DND-41 (cell line): Measurements from ENCODE around the gene RHCE.
"Not testable (repeated sequence)": the region's sequence is repeated elsewhere in the genome, so short reads cannot be mapped to it uniquely, and the experiment has no call there.

Experiments used
- ATAC-seq: fragments of 200-7000 bp; cut with Tn5 transposase; 3 replicates; pipeline ENCODE4 v1.9.1; 2021; ENCODE audit warnings: low read depth; ENCODE audit not compliant: insufficient read depth
- DNase-seq: peaks from one replicate; pipeline ENCODE4 v3.0.0-alpha.2; 2020
- H2AFZ ChIP-seq: 2 replicates; pipeline ENCODE4 v1.6.0; 2012; ENCODE audit warnings: low read depth, low read length
- H3K27ac ChIP-seq: 2 replicates; pipeline ENCODE4 v1.5.1; 2012; ENCODE audit warnings: low read length, inconsistent platforms
- H3K27me3 ChIP-seq: fragments of 200-600 bp; sonication (generic); 2 replicates; pipeline ENCODE4 v1.6.0; 2012; ENCODE audit warnings: low read length, mild to moderate bottlenecking, inconsistent platforms; ENCODE audit not compliant: insufficient read depth, poor library complexity
- H3K36me3 ChIP-seq: 2 replicates; pipeline ENCODE4 v1.5.1; 2012; ENCODE audit warnings: low read length, inconsistent platforms; ENCODE audit not compliant: insufficient read depth
- H3K4me1 ChIP-seq: 2 replicates; pipeline ENCODE4 v1.5.1; 2012; ENCODE audit warnings: mild to moderate bottlenecking, low read length; ENCODE audit not compliant: insufficient read depth
- H3K4me2 ChIP-seq: 2 replicates; pipeline ENCODE4 v1.6.0; 2012; ENCODE audit warnings: mild to moderate bottlenecking, moderate library complexity, low read length, inconsistent platforms; ENCODE audit not compliant: insufficient read depth
- H3K4me3 ChIP-seq, 2 experiments: fragments of 200-600 bp in 1 of 2; shearing (Covaris generic) in 1 of 2; 2 replicates each; pipeline ENCODE4 v1.5.1; 2012 to 2016; ENCODE audit warnings: inconsistent platforms in 2 of 2, low read length in 2 of 2, mild to moderate bottlenecking in 2 of 2, low read depth in 1 of 2, moderate library complexity in 1 of 2
- H3K79me2 ChIP-seq: 2 replicates; pipeline ENCODE4 v1.6.0; 2012; ENCODE audit warnings: low read length, inconsistent platforms; ENCODE audit not compliant: insufficient read depth
- H3K9ac ChIP-seq: 2 replicates; pipeline ENCODE4 v1.6.0; 2012; ENCODE audit warnings: low read depth, mild to moderate bottlenecking, inconsistent platforms, low read length, moderate library complexity
- H3K9me3 ChIP-seq: 2 replicates; pipeline ENCODE4 v1.5.1; 2012; ENCODE audit warnings: low read length, moderate library complexity, mild to moderate bottlenecking, inconsistent platforms; ENCODE audit not compliant: insufficient read depth, severe bottlenecking
- H4K20me1 ChIP-seq: 2 replicates; pipeline ENCODE4 v1.6.0; 2012; ENCODE audit warnings: low read length; ENCODE audit not compliant: insufficient read depth
- EZH2 ChIP-seq: IDR thresholded peaks from 3 replicates; pipeline ENCODE4 v1.6.1; 2012; ENCODE audit warnings: borderline replicate concordance, low read depth, mild to moderate bottlenecking, moderate library complexity, low read length, inconsistent platforms; ENCODE audit not compliant: severe bottlenecking
- TF ChIP-seq, protein P1 (sequence below): IDR thresholded peaks from 2 replicates; pipeline ENCODE4 v1.5.1; 2012; ENCODE audit warnings: borderline replicate concordance, low read length, moderate library complexity, mild to moderate bottlenecking; ENCODE audit not compliant: poor library complexity, severe bottlenecking; ENCODE audit errors: extremely low read depth

Gene RHCE

DNA sequence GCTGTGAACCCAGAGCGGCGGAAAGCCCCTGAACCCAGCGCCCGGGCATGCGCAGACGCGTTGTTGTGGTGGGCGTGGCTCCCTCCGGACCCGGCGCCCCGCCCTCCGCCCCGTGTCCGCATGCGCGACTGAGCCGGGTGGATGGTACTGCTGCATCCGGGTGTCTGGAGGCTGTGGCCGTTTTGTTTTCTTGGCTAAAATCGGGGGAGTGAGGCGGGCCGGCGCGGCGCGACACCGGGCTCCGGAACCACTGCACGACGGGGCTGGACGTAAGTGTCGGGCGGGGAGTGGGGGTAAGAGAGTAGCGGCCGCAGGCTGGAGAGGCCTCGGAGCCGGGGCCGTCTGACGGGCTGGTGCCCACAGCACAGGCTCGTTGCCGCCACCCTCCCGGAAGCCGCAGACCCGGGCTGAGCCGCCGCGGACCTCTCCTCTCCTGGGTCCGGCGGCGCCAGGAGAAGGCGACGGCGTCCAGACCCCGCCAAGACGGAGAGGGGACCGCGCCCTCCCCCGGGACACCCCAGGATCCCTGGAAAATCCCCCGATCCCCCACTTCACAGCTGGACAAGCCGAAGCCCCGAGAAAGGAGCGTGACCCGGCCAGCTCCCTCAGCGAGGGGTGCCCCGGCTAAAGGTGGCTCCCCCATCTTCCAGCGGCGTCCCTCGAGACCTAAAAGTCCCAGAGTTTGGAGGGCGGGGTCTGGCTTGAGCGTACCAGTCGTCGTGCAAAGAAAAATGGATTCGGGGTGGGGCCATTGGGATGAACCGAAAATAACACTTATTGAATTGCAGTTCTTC lies 82.2 kb downstream of the RHCE start, which contains the start of gene TMEM50A:
TSS of gene TMEM50A (plus strand) at position 147 of the 794 bp plus-strand sequence. CDS start 2,153 bp downstream, outside the sequence.
- TF ChIP-seq, protein P1, sequence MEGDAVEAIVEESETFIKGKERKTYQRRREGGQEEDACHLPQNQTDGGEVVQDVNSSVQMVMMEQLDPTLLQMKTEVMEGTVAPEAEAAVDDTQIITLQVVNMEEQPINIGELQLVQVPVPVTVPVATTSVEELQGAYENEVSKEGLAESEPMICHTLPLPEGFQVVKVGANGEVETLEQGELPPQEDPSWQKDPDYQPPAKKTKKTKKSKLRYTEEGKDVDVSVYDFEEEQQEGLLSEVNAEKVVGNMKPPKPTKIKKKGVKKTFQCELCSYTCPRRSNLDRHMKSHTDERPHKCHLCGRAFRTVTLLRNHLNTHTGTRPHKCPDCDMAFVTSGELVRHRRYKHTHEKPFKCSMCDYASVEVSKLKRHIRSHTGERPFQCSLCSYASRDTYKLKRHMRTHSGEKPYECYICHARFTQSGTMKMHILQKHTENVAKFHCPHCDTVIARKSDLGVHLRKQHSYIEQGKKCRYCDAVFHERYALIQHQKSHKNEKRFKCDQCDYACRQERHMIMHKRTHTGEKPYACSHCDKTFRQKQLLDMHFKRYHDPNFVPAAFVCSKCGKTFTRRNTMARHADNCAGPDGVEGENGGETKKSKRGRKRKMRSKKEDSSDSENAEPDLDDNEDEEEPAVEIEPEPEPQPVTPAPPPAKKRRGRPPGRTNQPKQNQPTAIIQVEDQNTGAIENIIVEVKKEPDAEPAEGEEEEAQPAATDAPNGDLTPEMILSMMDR = no peak
- no peak for TF ChIP-seq EZH2
- H4K20me1 ChIP-seq = peaks cover 20% of the 10 kb centered on the region; the same call in 1 of the 2 replicates
- peak within 1 kb of the TSS; percentile 96 for H2AFZ ChIP-seq

DNA sequence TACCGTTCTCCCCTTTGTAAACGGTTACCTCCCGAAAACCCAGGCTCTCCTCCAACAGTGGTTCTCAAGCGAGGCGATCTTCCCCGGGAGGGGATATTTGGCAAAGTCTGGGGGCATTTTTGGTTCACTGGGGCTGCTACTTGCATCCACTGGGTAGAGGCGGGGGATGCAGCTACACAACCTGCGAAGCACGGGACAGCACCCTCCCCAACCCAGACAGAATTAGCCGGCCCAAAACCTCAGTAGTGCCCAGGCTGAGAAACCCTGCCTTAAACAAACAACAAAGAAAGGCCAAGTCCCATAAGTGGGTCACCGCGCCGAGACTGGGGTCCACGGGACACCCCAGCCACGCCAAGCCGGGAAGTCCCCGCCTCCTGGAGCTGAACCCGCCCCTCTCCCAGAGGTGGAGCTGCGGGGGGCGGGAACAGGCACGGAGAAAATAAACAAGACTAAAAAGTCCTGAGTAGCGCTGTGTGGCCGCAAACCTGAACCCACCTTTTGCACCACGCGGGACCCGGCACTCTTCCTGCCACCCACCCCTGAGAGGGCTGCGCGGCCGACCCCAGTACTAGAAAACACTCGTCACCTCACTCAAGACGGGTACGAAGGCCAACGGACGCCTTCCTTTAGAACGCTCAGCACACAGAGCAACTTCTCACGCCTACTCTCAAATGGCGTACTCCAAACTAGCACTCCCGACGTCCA lies 83.0 kb downstream of the RHCE start:
- Histone ChIP-seq H3K9ac (peak overlapping the region; percentile 90), H3K4me1 (peaks cover 26% of the 10 kb centered on the region), H2AFZ (peak overlapping the region; percentile 76), H4K20me1 (peaks cover 16% of the 10 kb centered on the region; the same call in 1 of the 2 replicates), H3K27ac (peak overlapping the region; percentile 77), H3K4me2 (peak overlapping the region; percentile 79), H3K4me3 (peak overlapping the region; percentile 91 to 92; a peak in 3 of 4 replicates), H3K79me2 (peaks cover 50% of the 10 kb centered on the region)
- not testable (repeated sequence) for H3K27me3 ChIP-seq, H3K36me3 ChIP-seq, H3K9me3 ChIP-seq
- DNase-seq (peak; percentile 27), ATAC-seq (peak; percentile 62)

More for the DNA sequence above, 82.2 kb downstream of the RHCE start, which contains the start of gene TMEM50A:
- no peaks in the 10 kb centered on the region for H3K27me3 ChIP-seq
- H3K4me3 ChIP-seq = peak within 1 kb of the TSS; percentile 91 to 92
- peak within 1 kb of the TSS; percentile 79 for H3K4me2 ChIP-seq
- H3K9me3 ChIP-seq = no peaks in the 10 kb centered on the region
- peaks cover 26% of the 10 kb centered on the region for H3K4me1 ChIP-seq
- H3K9ac ChIP-seq = peak within 1 kb of the TSS; percentile 90
- peaks cover 58% of the 10 kb centered on the region for H3K79me2 ChIP-seq
- H3K36me3 ChIP-seq = peaks cover 16% of the 10 kb centered on the region
- peak; percentile 89 for DNase-seq
- H3K27ac ChIP-seq = peak within 1 kb of the TSS; percentile 80
- peak; percentile 80 for ATAC-seq

DNA sequence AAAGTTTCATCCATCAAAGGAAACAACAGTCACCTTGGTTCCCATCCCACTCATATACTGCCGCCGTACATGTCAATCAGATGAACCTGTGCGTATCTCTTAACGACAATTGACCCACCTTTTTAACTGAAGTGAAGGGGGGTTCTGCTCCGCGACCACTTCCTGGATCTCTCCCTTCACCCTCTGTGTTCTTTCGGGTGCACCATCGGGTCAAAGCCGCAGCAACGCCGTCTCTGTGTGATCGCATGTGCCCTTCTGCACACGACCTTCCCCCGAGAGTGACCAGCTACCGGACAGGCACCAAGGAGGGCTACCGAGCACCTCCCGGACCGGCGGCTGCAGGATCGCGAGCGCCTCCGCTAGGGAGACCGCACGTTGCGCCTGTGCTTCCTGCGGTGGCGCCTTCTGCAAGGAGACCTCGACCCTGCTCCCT lies 83.7 kb downstream of the RHCE start:
- Histone ChIP-seq H3K27ac (peak overlapping the region; percentile 46), H4K20me1 (peaks cover 14% of the 10 kb centered on the region; the same call in 1 of the 2 replicates), H3K79me2 (peaks cover 43% of the 10 kb centered on the region), H2AFZ (peak overlapping the region; percentile 51), H3K4me1 (peaks cover 26% of the 10 kb centered on the region), H3K4me2 (peak overlapping the region; percentile 68), H3K4me3 (peak overlapping the region; percentile 23 to 63; a peak in 3 of 4 replicates), H3K9ac (peak overlapping the region; percentile 52)
- TF ChIP-seq, protein P1 = peak; percentile 19
- not testable (repeated sequence) for H3K36me3 ChIP-seq, H3K27me3 ChIP-seq, H3K9me3 ChIP-seq
- peak; percentile 42 for DNase-seq
- ATAC-seq = peak; percentile 39

DNA sequence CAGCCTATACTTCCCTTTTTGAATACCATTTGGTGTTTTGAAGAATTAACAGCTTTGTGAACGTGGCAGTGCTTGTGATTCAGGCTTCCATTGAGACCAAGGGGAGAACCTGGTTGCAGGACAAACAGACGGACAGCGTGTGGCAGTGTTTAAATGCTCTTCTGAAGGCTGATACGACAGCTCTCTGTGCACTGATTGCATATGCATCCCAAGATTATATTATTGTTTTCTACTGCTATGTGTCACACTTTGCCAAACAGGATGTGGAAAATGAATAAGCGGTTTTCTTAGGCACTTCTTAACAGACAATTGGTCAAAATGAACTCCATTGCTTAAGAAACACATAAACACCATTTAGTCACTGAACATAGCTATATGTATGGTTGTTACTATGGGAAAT lies 90.7 kb downstream of the RHCE start:
- not testable (repeated sequence) for H3K9me3 ChIP-seq, H3K79me2 ChIP-seq, DNase-seq, H3K9ac ChIP-seq, H3K27me3 ChIP-seq, H3K36me3 ChIP-seq, H3K27ac ChIP-seq, H3K4me1 ChIP-seq, H4K20me1 ChIP-seq, H2AFZ ChIP-seq, H3K4me3 ChIP-seq, H3K4me2 ChIP-seq
- TF ChIP-seq, protein P1 = peak; percentile 31
- peak; percentile 70 for ATAC-seq

DNA sequence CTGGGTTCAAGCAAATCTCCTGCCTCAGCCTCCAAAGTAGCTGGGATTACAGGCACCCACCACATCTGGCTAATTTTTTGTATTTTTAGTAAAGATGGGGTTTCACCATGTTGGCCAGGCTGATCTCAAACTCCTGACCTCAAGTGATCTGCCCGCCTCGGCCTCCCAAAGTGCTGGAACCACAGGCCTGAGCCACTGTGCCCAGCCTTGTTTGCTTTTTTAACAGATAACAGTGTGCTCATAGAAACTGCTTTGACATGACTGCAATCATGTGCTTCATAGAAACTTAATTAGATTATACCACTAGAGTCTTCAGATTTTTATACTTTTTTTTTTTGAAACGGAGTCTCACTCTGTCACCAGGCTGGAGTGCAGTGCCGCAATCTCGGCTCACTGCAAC lies 91.3 kb downstream of the RHCE start:
- H3K27me3 ChIP-seq, H3K9ac ChIP-seq, H3K4me2 ChIP-seq, H3K36me3 ChIP-seq, H3K9me3 ChIP-seq, H3K4me3 ChIP-seq, H4K20me1 ChIP-seq, H2AFZ ChIP-seq, H3K27ac ChIP-seq, DNase-seq, H3K4me1 ChIP-seq, H3K79me2 ChIP-seq, ATAC-seq: not testable (repeated sequence)
